Muscle layer of duodenum (tissue), 2 donors: ENCODE results near the gene TEP1.
"Not testable (repeated sequence)": the region's sequence is repeated elsewhere in the genome, so short reads cannot be mapped to it uniquely, and the experiment has no call there.

Experiments
- H3K27ac ChIP-seq: one replicate; pipeline ENCODE4 v1.7.0; 2013; ENCODE audit warnings: mild to moderate bottlenecking, low read length
- H3K27me3 ChIP-seq: one replicate; pipeline ENCODE4 v1.7.0; 2013; ENCODE audit warnings: low read depth, mild to moderate bottlenecking, control low read depth, low read length
- H3K36me3 ChIP-seq, 2 donors: one replicate each; pipeline ENCODE4 v1.7.0; 2013; ENCODE audit warnings: low read length in 2 of 2, control low read depth in 1 of 2, mild to moderate bottlenecking in 1 of 2; ENCODE audit not compliant: insufficient read depth in 2 of 2, control insufficient read depth in 1 of 2
- H3K4me1 ChIP-seq, 2 donors: one replicate each; pipeline ENCODE4 v1.7.0; 2013; ENCODE audit warnings: low read length in 2 of 2, mild to moderate bottlenecking in 2 of 2, control low read depth in 1 of 2, moderate library complexity in 1 of 2; ENCODE audit not compliant: insufficient read depth in 2 of 2, control insufficient read depth in 1 of 2
- H3K4me3 ChIP-seq, 2 donors: one replicate each; pipeline ENCODE4 v1.7.0; 2013; ENCODE audit warnings: low read length in 2 of 2, low read depth in 1 of 2, mild to moderate bottlenecking in 1 of 2
- H3K9me3 ChIP-seq, 2 donors: one replicate each; pipeline ENCODE4 v1.7.0; 2013; ENCODE audit warnings: low read length in 2 of 2, control low read depth in 1 of 2, mild to moderate bottlenecking in 1 of 2; ENCODE audit not compliant: control insufficient read depth in 1 of 2
- donor health status: healthy.

Gene TEP1

GRCh38 chr14:20356422-20356821, 56.9 kb downstream of the TEP1 start:
- Histone ChIP-seq H3K36me3 (peaks cover 52 to 64% of the 10 kb centered on the region in 2 donors), H3K27ac (no peak overlapping the region), H3K27me3 (no peaks in the 10 kb centered on the region), H3K4me1 (no peaks in the 10 kb centered on the region), H3K4me3 (no peak overlapping the region), H3K9me3 (no peaks in the 10 kb centered on the region)

DNA sequence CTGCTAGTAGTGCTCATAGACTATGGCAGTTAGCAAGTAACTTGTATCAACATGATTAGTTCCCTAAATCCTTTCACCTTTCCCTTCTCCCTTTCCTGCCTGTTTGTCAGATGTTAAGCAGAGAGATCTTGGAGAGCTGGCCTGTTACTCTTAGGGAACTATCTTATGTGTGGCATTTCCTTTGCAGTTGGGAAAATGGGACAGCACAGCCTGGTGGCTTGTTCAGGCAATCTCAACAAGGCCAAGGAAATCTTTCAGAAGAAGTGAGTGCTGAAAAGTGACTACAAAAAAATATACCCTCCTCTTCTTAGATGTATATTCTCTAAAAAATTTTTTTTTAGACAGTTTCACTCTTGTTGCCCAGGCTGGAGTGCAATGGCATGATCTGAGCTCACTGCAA, 62.4 kb downstream of the TEP1 start:
- H3K27me3 ChIP-seq: no peaks in the 10 kb centered on the region
- H3K4me1 ChIP-seq: no peaks in the 10 kb centered on the region
- no peak overlapping the region for H3K27ac ChIP-seq
- no peak overlapping the region for H3K4me3 ChIP-seq
- H3K36me3 ChIP-seq: peaks cover 36 to 65% of the 10 kb centered on the region in 2 donors
- no peaks in the 10 kb centered on the region for H3K9me3 ChIP-seq

DNA sequence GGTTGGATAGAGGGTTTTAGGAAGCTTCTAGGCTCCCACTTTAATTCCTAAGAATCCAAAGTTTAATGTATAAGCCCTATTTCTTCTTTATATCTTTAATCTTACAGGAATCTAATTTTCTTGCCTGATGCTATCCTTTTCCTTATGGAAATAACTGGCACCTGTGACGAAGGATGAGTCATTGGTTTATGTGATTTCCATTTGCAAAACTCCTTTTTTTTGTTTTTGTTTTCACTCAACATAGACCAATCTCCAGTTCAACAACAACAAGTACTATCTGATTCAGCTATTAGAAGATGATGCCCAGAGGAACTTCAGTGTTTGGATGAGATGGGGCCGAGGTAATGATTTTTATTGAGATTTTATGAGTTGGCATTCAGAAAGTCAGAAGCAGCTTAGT, 63.0 kb downstream of the TEP1 start:
- no peaks in the 10 kb centered on the region for H3K27me3 ChIP-seq
- no peaks in the 10 kb centered on the region for H3K4me1 ChIP-seq
- H3K27ac ChIP-seq: no peak overlapping the region
- H3K36me3 ChIP-seq: peaks cover 32 to 67% of the 10 kb centered on the region in 2 donors
- no peak overlapping the region for H3K4me3 ChIP-seq
- no peaks in the 10 kb centered on the region for H3K9me3 ChIP-seq

DNA sequence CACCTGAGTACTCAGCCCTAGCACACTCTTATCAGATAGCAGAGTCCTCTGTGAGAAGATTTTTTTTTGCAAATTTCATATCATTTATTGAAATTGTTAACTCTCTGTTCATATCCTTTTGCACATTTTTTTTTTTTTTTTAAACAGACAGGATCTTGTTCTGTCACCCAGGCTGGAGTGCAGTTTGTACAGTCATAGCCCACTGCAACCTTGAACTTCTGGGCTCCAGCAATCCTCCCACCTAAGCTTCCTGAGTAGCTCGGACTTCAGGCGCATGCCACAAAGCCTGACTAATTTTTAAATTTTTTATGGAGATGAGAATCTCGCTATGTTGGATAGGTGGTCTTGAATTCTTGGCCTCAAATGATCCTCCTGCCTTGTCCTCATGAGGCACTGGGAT, 65.6 kb downstream of the TEP1 start:
- Histone ChIP-seq H3K4me1 (peaks cover 5 to 9% of the 10 kb centered on the region in 2 donors), H3K4me3 (no peak overlapping the region), H3K27ac (no peak overlapping the region), H3K36me3 (peaks cover 14 to 52% of the 10 kb centered on the region in 2 donors), H3K9me3 (no peaks in the 10 kb centered on the region), H3K27me3 (no peaks in the 10 kb centered on the region)

GRCh38 chr14:20346713-20347112, 66.6 kb downstream of the TEP1 start:
- Histone ChIP-seq H3K27me3 (no peaks in the 10 kb centered on the region), H3K4me3 (no peak overlapping the region), H3K36me3 (peaks cover 6 to 42% of the 10 kb centered on the region in 2 donors), H3K9me3 (no peaks in the 10 kb centered on the region), H3K27ac (no peak overlapping the region), H3K4me1 (peaks cover 5 to 9% of the 10 kb centered on the region in 2 donors)

DNA sequence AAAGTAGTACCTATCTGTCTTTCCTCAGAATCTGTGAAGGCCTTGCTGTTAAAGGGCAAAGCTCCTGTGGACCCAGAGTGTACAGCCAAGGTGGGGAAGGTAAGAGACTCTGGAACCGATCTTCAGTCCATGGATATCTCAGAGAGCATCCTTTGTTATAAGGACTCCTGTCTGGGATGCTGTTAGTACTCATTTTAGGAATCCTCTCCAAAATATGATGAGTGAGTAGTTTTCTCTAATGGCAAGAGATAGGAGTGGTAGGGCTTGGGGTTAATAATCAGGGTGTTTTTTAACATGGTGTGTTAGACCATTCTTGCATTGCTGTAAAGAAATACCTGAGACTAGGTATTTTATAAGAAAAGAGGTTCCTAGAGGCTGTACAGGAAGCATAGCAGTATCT, 67.9 kb downstream of the TEP1 start:
- Histone ChIP-seq H3K36me3 (peaks cover 6 to 34% of the 10 kb centered on the region in 2 donors), H3K9me3 (no peaks in the 10 kb centered on the region), H3K27me3 (no peaks in the 10 kb centered on the region), H3K4me3 (no peak overlapping the region), H3K4me1 (peaks cover 5 to 9% of the 10 kb centered on the region in 2 donors), H3K27ac (no peak overlapping the region)

DNA sequence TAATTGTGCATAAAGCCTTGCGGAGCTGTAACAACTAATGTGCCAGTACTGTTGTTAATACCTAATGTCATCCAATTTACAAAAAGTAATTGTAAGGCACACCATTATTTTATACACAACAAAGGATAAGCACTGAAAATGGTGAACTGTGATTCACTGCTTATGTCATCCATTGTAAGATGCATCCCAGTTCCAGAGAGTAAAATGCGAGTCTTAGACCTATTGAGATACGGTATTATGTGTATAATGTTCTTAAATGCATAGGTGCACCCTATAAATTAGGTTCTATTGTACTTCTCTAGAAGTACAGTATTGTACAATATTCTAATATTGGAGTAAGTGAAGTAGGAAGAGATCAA, 69.5 kb downstream of the TEP1 start:
- Histone ChIP-seq H3K27me3 (no peaks in the 10 kb centered on the region), H3K4me3 (peak overlapping the region; percentile 75 to 88), H3K4me1 (peaks cover 5 to 9% of the 10 kb centered on the region in 2 donors), H3K9me3 (no peaks in the 10 kb centered on the region), H3K27ac (peak overlapping the region; percentile 86), H3K36me3 (peaks cover 6 to 24% of the 10 kb centered on the region in 2 donors)

DNA sequence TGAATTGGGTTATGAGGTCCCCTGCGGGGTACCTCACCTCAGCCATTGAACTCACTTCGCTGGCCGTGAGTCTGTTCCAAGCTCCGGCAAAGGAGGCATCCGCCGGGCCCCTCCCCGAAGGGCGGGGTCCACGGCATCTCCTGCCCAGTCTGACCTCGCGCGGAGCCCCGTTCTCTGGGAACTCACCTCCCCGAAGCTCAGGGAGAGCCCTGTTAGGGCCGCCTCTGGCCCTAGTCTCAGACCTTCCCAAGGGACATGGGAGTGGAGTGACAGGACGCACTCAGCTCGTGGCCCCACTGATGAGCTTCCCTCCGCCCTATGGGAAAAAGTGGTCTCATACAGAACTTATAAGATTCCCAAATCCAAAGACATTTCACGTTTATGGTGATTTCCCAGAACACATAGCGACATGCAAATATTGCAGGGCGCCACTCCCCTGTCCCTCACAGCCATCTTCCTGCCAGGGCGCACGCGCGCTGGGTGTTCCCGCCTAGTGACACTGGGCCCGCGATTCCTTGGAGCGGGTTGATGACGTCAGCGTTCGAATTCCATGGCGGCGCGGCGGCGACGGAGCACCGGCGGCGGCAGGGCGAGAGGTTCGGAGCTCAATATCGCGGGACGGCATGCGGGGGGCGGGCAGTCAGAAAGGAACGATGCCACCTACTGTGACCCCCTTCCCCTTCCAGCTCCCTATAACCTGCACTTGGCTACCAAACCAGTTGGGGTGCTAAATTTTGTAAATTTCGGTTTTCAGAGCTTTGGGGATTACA, 70.0 kb downstream of the TEP1 start, which contains the start of gene PARP2:
TSS of gene PARP2 (plus strand) at position 544 of the 770 bp plus-strand sequence. CDS start at position 551, 7 bp downstream.
- Histone ChIP-seq H3K36me3 (peaks cover 6 to 24% of the 10 kb centered on the region in 2 donors), H3K27ac (peak within 1 kb of the TSS; percentile 91)

GRCh38 chr14:20341646-20342045, 71.7 kb downstream of the TEP1 start:
- Histone ChIP-seq H3K27me3 (no peaks in the 10 kb centered on the region), H3K9me3 (no peaks in the 10 kb centered on the region), H3K27ac (no peak overlapping the region), H3K4me1 (peaks cover 5 to 9% of the 10 kb centered on the region in 2 donors), H3K4me3 (peak overlapping the region; percentile 75 to 88), H3K36me3 (peaks cover 2 to 16% of the 10 kb centered on the region in 2 donors)

More for the DNA sequence above, 70.0 kb downstream of the TEP1 start, which contains the start of gene PARP2:
- no peaks in the 10 kb centered on the region for H3K9me3 ChIP-seq
- no peaks in the 10 kb centered on the region for H3K27me3 ChIP-seq
- peaks cover 5 to 9% of the 10 kb centered on the region in 2 donors for H3K4me1 ChIP-seq
- peak within 1 kb of the TSS; percentile 75 to 88 for H3K4me3 ChIP-seq

- not testable (repeated sequence) for H3K4me3 ChIP-seq, H3K27me3 ChIP-seq, H3K9me3 ChIP-seq, H3K27ac ChIP-seq, H3K4me1 ChIP-seq
- H3K36me3 ChIP-seq: peaks cover 0 to 10% of the 10 kb centered on the region in 2 donors
These were observed 72.3 kb downstream of the TEP1 start for GRCh38 chr14:20341032-20341431.

- Histone ChIP-seq H3K27me3 (no peaks in the 10 kb centered on the region), H3K27ac (no peak overlapping the region), H3K36me3 (peaks cover 0 to under 1% of the 10 kb centered on the region in 2 donors), H3K9me3 (no peaks in the 10 kb centered on the region), H3K4me3 (no peak overlapping the region), H3K4me1 (peaks cover 8 to 14% of the 10 kb centered on the region in 2 donors)
These were observed 79.3 kb downstream of the TEP1 start for GRCh38 chr14:20334017-20334416.

- H3K4me3 ChIP-seq: peak overlapping the region; percentile 69 to 100
- H3K36me3 ChIP-seq: peaks cover 0 to 5% of the 10 kb centered on the region in 2 donors
- H3K27me3 ChIP-seq: no peaks in the 10 kb centered on the region
- peak overlapping the region; percentile 99 for H3K27ac ChIP-seq
- no peaks in the 10 kb centered on the region for H3K9me3 ChIP-seq
- peaks cover 8 to 14% of the 10 kb centered on the region in 2 donors for H3K4me1 ChIP-seq
These were observed 79.8 kb downstream of the TEP1 start for GRCh38 chr14:20333494-20333841.
